Liver (tissue), 9 donors: Measurements from ENCODE around the gene ERC2. TPM values are rescaled to one million over a fixed set of nuclear protein-coding genes. Genes with fewer than 3 reads are reported as not detected.

Experiments used
- DNase-seq: peaks from one replicate; pipeline ENCODE4 v3.0.0-alpha.2; 2017; ENCODE audit warnings: low spot score
- H3K27ac ChIP-seq, 2 donors: one replicate each; pipeline ENCODE4 v1.7.0; 2013; ENCODE audit warnings: inconsistent platforms in 2 of 2, low read length in 2 of 2, control low read depth in 1 of 2, low read depth in 1 of 2, mild to moderate bottlenecking in 1 of 2
- H3K27me3 ChIP-seq, 4 donors: one replicate each; pipeline versions ENCODE4 v1.6.1 to v1.7.0; 2013; ENCODE audit warnings: low read length in 3 of 4, inconsistent platforms in 1 of 4, mild to moderate bottlenecking in 1 of 4, moderate library complexity in 1 of 4; ENCODE audit not compliant: control insufficient read depth in 4 of 4, insufficient read depth in 4 of 4
- H3K36me3 ChIP-seq, 4 donors: one replicate each; pipeline versions ENCODE4 v1.6.1 to v1.7.0; 2013; ENCODE audit warnings: low read length in 3 of 4, mild to moderate bottlenecking in 3 of 4, low read depth in 1 of 4, moderate library complexity in 1 of 4; ENCODE audit not compliant: control insufficient read depth in 4 of 4, insufficient read depth in 3 of 4
- H3K4me1 ChIP-seq, 4 donors: one replicate each; pipeline versions ENCODE4 v1.6.1 to v1.7.0; 2013; ENCODE audit warnings: low read length in 3 of 4, mild to moderate bottlenecking in 3 of 4, moderate library complexity in 1 of 4; ENCODE audit not compliant: control insufficient read depth in 4 of 4, insufficient read depth in 4 of 4
- H3K4me3 ChIP-seq, 3 donors: one replicate each; pipeline versions ENCODE4 v1.6.1 to v1.7.0; 2013; ENCODE audit warnings: low read length in 3 of 3, control low read depth in 1 of 3, low read depth in 1 of 3, mild to moderate bottlenecking in 1 of 3
- H3K9ac ChIP-seq, 2 donors: one replicate each; pipeline ENCODE4 v1.7.0; 2013; ENCODE audit warnings: low read length in 2 of 2, mild to moderate bottlenecking in 2 of 2, moderate library complexity in 2 of 2, control low read depth in 1 of 2, low read depth in 1 of 2
- H3K9me3 ChIP-seq, 4 donors: one replicate each; pipeline versions ENCODE4 v1.6.1 to v1.7.0; 2013; ENCODE audit warnings: low read length in 3 of 4; ENCODE audit not compliant: control insufficient read depth in 4 of 4
- ATF3 ChIP-seq: IDR thresholded peaks from 2 replicates; pipeline ENCODE4 v1.6.1; 2016; ENCODE audit warnings: antibody characterized with exemption
- CTCF ChIP-seq: fragments of 150-350 bp; IDR thresholded peaks from 2 replicates; pipeline ENCODE4 v1.5.1; 2017; ENCODE audit warnings: improper control_type of control experiment, low read depth, low read length; ENCODE audit not compliant: missing input control
- EGR1 ChIP-seq, 2 donors: IDR thresholded peaks; 2 replicates each; pipeline ENCODE4 v1.6.1; 2016 to 2018; ENCODE audit warnings: antibody characterized with exemption in 2 of 2, low read depth in 2 of 2
- FOXA1 ChIP-seq: IDR thresholded peaks from 2 replicates; pipeline ENCODE4 v1.6.1; 2016; ENCODE audit warnings: antibody characterized with exemption
- FOXA2 ChIP-seq: IDR thresholded peaks from 2 replicates; pipeline ENCODE4 v1.6.1; 2016; ENCODE audit warnings: antibody characterized with exemption
- GABPA ChIP-seq, 2 donors: IDR thresholded peaks in 1 of 2; conservative IDR thresholded peaks in 1 of 2; 2 replicates each; pipeline ENCODE4 v1.6.1; 2016; ENCODE audit warnings: antibody characterized with exemption in 2 of 2, mild to moderate bottlenecking in 1 of 2, moderate library complexity in 1 of 2
- HNF4A ChIP-seq, 2 donors: conservative IDR thresholded peaks; 2 replicates each; pipeline ENCODE4 v1.6.1; 2016; ENCODE audit warnings: antibody characterized with exemption in 2 of 2, mild to moderate bottlenecking in 2 of 2
- HNF4G ChIP-seq: IDR thresholded peaks from 2 replicates; pipeline ENCODE4 v1.6.1; 2016; ENCODE audit warnings: antibody characterized with exemption
- JUND ChIP-seq, 2 donors: IDR thresholded peaks; 2 replicates each; pipeline ENCODE4 v1.6.1; 2016; ENCODE audit warnings: antibody characterized with exemption in 2 of 2
- MAX ChIP-seq: IDR thresholded peaks from 2 replicates; pipeline ENCODE4 v1.6.1; 2016; ENCODE audit warnings: antibody characterized with exemption
- NR2F2 ChIP-seq: IDR thresholded peaks from 2 replicates; pipeline ENCODE4 v1.6.1; 2016; ENCODE audit warnings: antibody characterized with exemption
- RAD21 ChIP-seq, 2 donors: IDR thresholded peaks; 2 replicates each; pipeline ENCODE4 v1.6.1; 2016; ENCODE audit warnings: antibody characterized with exemption in 2 of 2, mild to moderate bottlenecking in 2 of 2
- REST ChIP-seq: IDR thresholded peaks from 2 replicates; pipeline ENCODE4 v1.6.1; 2016; ENCODE audit warnings: antibody characterized with exemption, mild to moderate bottlenecking
- RXRA ChIP-seq, 2 donors: IDR thresholded peaks; 2 replicates each; pipeline ENCODE4 v1.6.1; 2017 to 2018; ENCODE audit warnings: antibody characterized with exemption in 2 of 2, mild to moderate bottlenecking in 1 of 2
- SP1 ChIP-seq: IDR thresholded peaks from 2 replicates; pipeline ENCODE4 v1.6.1; 2018; ENCODE audit warnings: antibody characterized with exemption, mild to moderate bottlenecking
- TAF1 ChIP-seq: conservative IDR thresholded peaks from 2 replicates; pipeline ENCODE4 v1.6.1; 2016; ENCODE audit warnings: antibody characterized with exemption, mild to moderate bottlenecking
- YY1 ChIP-seq: IDR thresholded peaks from 2 replicates; pipeline ENCODE4 v1.6.1; 2016; ENCODE audit warnings: antibody characterized with exemption, mild to moderate bottlenecking
- ZBTB33 ChIP-seq: IDR thresholded peaks from 2 replicates; pipeline ENCODE4 v1.6.1; 2016; ENCODE audit warnings: antibody characterized with exemption
- WGBS: extraction: QIAGEN DNeasy Blood & Tissue Kit; methylation state at CpG from one replicate; pipeline ENCODE4 v1.1.7; 2013; 5-methylcytosine and 5-hydroxymethylcytosine counted together
- polyA plus RNA-seq, 2 donors: library from polyadenylated mRNA; stranded (reverse) in 1 of 2; unstranded in 1 of 2; fragments of 200-250 nt in 1 of 2; fragments of >200 nt in 1 of 2; fragmentation: Nextera tagmentation in 1 of 2; extraction: Ambion mirVana in 1 of 2; gene quantifications; one replicate each; pipeline versions ENCODE4 v1.2.1 to v1.2.3, GENCODE V29; 2013 to 2015
- total RNA-seq, 2 donors: library from RNA; depleted of rRNA; stranded (reverse); fragments of >200 nt; gene quantifications; one replicate each; pipeline ENCODE4 v1.2.3, GENCODE V29; 2014
- donor health status: healthy.
- donor health status: healthy.
- donor health status: healthy.
- donor health status: healthy.
- donor health status: healthy.

Gene ERC2
- total and polyA plus RNA-seq, 4 donors, result 0.14 to 0.25 TPM; not detected in 2

- TF ChIP-seq ZBTB33 (no peak), FOXA2 (no peak), FOXA1 (no peak), SP1 (no peak), GABPA (IDR thresholded peaks at IDR 0.05 in 1 of 2, conservative IDR thresholded peaks at IDR 0.05 in 1 of 2) (no peak), TAF1 (no peak)
Measured at GRCh38 chr3:55559500-55560423, 908.5 kb downstream of the ERC2 start (continued).

- WGBS, result 85% methylated on average over 1 of the region's 1 CpG
- no peak overlapping the region for H3K9ac ChIP-seq
Measured at GRCh38 chr3:55558316-55558715, 910.0 kb downstream of the ERC2 start.

More at GRCh38 chr3:55558316-55558715, 910.0 kb downstream of the ERC2 start:
- H3K4me3 ChIP-seq, result no peak overlapping the region
- no peaks in the 10 kb centered on the region for H3K36me3 ChIP-seq
- no peak overlapping the region for H3K27ac ChIP-seq
- H3K9me3 ChIP-seq, result no peaks in the 10 kb centered on the region
- DNase-seq, result no peak
- TF ChIP-seq ZBTB33 (no peak), CTCF (no peak), RXRA (IDR thresholded peaks at IDR 0.05) (no peak), TAF1 (no peak), JUND (IDR thresholded peaks at IDR 0.05) (no peak), ATF3 (no peak), RAD21 (IDR thresholded peaks at IDR 0.05) (no peak), FOXA1 (no peak), HNF4A (conservative IDR thresholded peaks at IDR 0.05) (no peak), HNF4G (no peak), EGR1 (IDR thresholded peaks at IDR 0.05; ENCODE audit: low read depth in 2 of 2) (no peak), YY1 (no peak), NR2F2 (no peak), MAX (no peak), REST (no peak), FOXA2 (no peak), GABPA (IDR thresholded peaks at IDR 0.05 in 1 of 2, conservative IDR thresholded peaks at IDR 0.05 in 1 of 2) (no peak), SP1 (no peak)
- H3K4me1 ChIP-seq, result no peaks in the 10 kb centered on the region
- H3K27me3 ChIP-seq, result no peaks in the 10 kb centered on the region
